Testis (tissue), 2 donors: ENCODE measurements around the gene KLHL3.

Source experiments
- CTCF ChIP-seq, 3 experiments: fragments of 450-650 bp in 2 of 3; fragments of 200-600 bp in 1 of 3; sonication (generic) in 1 of 3; IDR thresholded peaks; one replicate each; pipeline ENCODE4 v1.5.1; 2016 to 2019; ENCODE audit warnings: antibody characterized with exemption in 3 of 3, mild to moderate bottlenecking in 2 of 3, moderate library complexity in 1 of 3
- POLR2A ChIP-seq: fragments of 450-650 bp; IDR thresholded peaks from one replicate; pipeline ENCODE4 v1.6.1; 2017; ENCODE audit warnings: antibody characterized with exemption, mild to moderate bottlenecking, moderate library complexity

GRCh38 chr5:137706841-137707240 is 29.0 kb downstream of the KLHL3 start:
- no peak for TF ChIP-seq CTCF (IDR thresholded peaks at IDR 0.05)
- TF ChIP-seq POLR2A = no peak
